ENCODE data around the gene FGF14.
"Not testable (repeated sequence)": the region's sequence is repeated elsewhere in the genome, so short reads cannot be mapped to it uniquely, and the experiment has no call there.

The FGF14 gene

GRCh38 chr13:101868585-101869469, 533.0 kb downstream of the FGF14 start:
- no peak for DNase-seq (ENCODE audit: low spot score)

DNA sequence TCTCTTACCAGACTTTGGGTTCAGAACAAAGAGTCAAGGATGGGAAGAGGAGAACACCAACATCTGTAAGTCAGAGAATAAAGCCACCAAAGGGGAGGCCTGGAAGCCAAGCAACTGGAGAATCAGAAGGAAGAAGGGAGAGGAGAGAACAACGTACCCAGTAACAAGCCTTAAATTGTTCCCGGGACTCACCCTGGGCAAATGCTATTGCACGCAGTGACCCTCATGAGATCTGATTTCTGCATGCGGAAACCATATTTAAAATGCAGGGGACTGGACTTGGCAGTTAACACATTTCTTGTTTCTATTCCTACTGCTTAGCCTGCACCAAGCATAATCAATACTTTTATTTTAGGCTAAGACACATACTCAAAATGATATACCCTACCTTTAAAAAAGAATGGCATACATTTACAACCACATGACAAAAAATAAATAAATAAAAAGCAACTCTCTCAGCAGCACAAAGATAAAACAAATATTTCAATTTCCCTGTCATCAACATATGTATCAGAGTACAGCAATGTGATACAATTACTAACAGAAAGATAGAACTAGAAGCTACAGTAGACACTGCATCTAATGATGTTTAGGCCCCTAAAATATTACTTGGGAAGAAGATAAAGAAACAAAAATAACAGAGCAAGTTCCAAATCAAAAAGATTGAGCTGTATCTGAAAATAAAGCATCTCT, 534.8 kb downstream of the FGF14 start:
- no peak for DNase-seq (ENCODE audit: low spot score)

GRCh38 chr13:101858860-101859259, 543.0 kb downstream of the FGF14 start:
- no peak for DNase-seq (ENCODE audit: low spot score)

GRCh38 chr13:101846701-101847100, 555.1 kb downstream of the FGF14 start:
- no peak for DNase-seq (ENCODE audit: low spot score)

DNA sequence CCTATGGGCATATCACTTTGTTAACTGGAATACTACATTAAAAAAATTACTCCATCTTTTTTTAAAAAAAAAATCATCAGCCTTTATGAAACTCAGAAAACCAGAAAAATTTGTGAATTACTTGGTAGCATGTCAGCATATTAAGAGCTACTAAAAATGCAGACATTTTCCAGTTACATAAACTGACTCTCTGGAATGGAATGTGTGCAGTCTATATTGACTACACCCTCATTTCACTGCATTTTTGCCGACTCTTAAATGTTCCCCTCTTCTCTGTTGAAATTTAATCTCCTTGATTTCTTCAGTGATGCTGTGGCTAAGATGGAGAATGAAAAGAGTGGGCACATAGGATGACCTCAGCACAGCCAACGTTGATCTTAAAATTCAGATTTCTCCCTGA, 555.6 kb downstream of the FGF14 start:
- no peak for DNase-seq (ENCODE audit: low spot score)

DNA sequence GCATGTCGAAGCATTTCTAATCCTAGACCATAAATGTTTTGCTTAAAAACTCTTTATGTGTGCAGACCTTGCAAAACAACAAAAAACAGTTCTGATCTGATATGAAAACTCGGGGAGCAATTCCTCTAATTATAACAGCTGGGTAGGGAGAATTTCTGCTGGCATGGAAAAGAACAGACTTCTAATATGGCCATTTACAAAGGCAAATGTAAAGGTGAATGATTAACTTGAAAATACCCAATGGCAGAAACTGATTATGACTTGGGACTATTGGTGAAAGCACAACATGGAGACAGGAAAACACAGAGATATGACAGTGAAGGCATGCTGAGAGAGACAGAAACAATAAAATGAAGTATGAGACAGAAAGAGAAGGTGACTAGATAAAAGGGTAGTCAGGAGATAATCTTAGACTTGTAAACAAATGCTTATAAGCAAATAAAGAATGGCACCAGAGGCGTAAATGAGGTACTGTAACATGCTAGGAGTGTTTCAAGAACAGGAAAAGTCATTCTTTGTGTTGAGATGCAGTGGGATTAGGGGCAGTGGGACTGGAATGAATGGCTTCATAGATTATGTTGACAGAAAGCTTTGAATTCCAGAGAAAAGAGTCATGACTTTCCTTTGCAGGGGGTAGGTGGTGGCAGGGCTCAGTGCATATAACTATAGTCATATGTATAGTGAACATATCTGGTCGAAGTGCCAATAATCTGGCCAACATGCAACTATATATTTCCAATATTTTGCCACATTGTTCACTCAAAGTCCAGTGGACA, 556.4 kb downstream of the FGF14 start:
- no peak for DNase-seq (ENCODE audit: low spot score)

DNA sequence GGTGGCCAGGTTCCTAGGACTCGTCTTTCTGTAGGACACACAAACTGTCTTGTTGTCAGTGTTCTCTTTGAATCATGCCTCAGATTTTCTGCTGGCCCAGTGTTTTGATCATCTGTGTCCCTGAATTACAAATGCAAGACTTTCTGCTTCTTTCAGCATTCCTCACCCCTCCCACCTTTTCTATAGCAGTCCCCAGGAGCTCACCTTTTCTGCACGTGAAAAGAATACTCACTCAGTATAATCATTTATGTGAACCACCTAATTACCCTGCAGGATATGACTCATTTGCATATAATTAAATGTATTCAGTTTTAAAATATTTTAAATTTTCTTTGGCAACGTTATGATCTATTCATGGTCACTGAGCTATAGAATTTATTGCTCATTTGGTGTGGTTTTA, 560.1 kb downstream of the FGF14 start:
- DNase-seq (ENCODE audit: low spot score), result no peak

GRCh38 chr13:101838323-101838722, 563.5 kb downstream of the FGF14 start:
- DNase-seq (ENCODE audit: low spot score), result no peak

- not testable (repeated sequence) for DNase-seq (ENCODE audit: low spot score)
These were observed 564.1 kb downstream of the FGF14 start for GRCh38 chr13:101837778-101838177.

- DNase-seq (ENCODE audit: low spot score), result no peak
These were observed 564.6 kb downstream of the FGF14 start for GRCh38 chr13:101837288-101837687.

GRCh38 chr13:101835920-101836319, 565.9 kb downstream of the FGF14 start:
- DNase-seq (ENCODE audit: low spot score), result no peak

GRCh38 chr13:101833671-101834070, 568.2 kb downstream of the FGF14 start:
- no peak for DNase-seq (ENCODE audit: low spot score)

DNA sequence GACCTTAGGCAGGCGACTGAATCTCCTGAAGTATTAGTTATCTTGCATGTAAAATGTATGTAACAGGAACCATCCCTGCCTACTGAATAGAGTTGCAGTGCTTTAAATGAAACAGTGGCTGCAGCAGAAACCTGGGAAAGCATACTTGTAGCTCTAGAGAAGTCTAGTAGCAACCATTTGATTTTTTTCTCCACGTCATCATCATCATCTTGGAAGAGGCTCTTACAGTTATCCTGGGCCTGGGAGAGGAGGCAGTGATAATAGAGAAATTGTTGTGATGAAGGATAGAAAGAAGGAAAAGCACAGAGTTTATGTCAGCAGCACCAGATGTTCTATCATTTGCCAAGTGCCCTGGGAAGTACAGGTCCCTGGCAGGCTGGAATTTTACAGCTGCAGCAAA, 571.8 kb downstream of the FGF14 start:
- no peak for DNase-seq (ENCODE audit: low spot score)

- no peak for DNase-seq (ENCODE audit: low spot score)
These were observed 572.4 kb downstream of the FGF14 start for GRCh38 chr13:101829484-101829883.

DNA sequence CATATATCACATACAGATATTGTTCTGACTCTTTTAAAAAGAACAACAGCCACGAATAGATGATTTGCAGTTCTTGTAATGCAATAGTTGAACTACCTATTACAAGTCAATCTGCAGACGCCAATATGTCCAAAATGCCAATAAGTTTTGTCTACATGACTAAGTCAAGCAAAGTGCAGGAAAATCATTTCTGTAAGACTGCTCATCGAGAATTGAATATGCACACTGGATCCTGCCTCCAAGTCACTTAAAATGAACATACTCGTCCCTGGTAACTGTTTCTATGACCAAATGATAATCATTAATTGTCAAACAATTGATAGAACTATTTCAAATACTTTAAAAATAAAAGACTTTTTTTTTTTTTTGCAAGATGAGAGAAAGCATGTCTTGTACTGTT, 573.7 kb downstream of the FGF14 start:
- no peak for DNase-seq (ENCODE audit: low spot score)

- DNase-seq (ENCODE audit: low spot score), result no peak
These were observed 584.0 kb downstream of the FGF14 start for GRCh38 chr13:101817898-101818297.

DNA sequence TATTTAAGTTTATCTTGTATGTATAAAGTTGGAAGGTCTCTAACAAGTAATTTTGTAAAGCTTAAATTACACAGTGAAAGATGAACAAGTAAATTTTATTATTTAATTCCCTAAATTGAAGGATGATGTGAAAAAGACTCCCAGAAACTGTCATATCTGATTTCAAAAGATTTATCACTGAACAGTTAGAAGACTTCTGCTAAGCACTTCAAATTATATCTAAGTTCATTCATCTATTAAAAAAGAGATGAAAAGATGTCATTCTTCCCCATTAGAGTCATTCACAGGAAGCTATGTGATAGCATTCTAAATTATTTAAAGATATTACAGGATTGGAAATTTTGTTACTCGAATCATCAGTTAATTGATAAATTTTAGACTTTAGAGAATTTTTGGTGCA, 590.0 kb downstream of the FGF14 start:
- DNase-seq (ENCODE audit: low spot score), result no peak

- DNase-seq (ENCODE audit: low spot score), result no peak
These were observed 590.5 kb downstream of the FGF14 start for GRCh38 chr13:101811284-101811839.

DNA sequence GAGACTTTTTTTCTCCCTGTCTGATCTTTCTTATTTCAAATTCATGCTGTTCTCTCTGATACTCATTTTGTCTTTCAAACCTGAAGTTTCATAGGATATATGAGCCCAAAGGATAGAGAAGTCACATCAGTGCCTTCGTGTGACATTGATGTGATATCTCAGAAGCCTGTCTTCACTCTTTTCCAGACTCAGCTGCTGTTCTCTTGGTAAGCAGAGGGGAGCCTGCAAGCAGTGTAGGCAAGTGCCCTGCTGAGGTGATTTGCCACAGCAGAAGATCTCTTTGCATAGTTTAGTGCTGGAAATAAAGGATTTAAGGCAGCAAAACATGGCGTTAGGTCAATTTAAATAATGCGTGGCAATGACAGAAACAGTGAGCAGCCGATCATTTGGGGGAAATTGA, 602.7 kb downstream of the FGF14 start:
- DNase-seq (ENCODE audit: low spot score), result no peak

GRCh38 chr13:101798437-101798836, 603.4 kb downstream of the FGF14 start:
- DNase-seq (ENCODE audit: low spot score), result no peak

- DNase-seq (ENCODE audit: low spot score), result no peak
These were observed 606.4 kb downstream of the FGF14 start for GRCh38 chr13:101795460-101795859.

DNA sequence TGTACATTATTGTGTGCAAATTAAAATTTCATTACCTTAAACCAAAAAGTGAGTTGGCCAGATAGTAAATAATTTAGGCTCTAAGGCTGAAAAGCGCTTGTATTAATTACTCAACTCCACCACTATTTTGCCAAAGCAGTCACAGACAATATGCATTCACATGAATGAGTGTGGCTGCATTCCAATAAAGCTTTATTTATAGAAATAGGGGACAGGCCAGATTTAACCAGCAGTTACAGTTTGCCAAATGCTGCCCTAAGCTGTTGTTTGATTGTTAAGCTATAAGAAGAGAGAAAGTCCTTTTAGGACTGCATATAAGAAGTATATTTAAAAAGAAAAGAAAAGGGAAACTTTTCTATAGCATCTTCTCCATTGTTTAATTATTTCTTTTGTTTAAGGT, 606.8 kb downstream of the FGF14 start:
- no peak for DNase-seq (ENCODE audit: low spot score)
